Subcutaneous adipose tissue (tissue), 4 donors: ENCODE results near the gene OLFML1. TPM values are rescaled to one million over a fixed set of nuclear protein-coding genes. Genes with fewer than 3 reads are reported as not detected.

Experiments used
- CTCF ChIP-seq: fragments of 450-650 bp; IDR thresholded peaks from one replicate; pipeline ENCODE4 v1.5.1; 2016; ENCODE audit warnings: low read depth, mild to moderate bottlenecking, control low read depth, antibody characterized with exemption, moderate library complexity
- total RNA-seq, 4 donors: library from RNA; depleted of rRNA; stranded (reverse); fragments of >200 nt; gene quantifications; one replicate each; pipeline ENCODE4 v1.1.0, GENCODE V29; 2016

Gene OLFML1
- total RNA-seq, 4 donors from 2014 or later: 4.1 to 8.8 (median 8.3) TPM

GRCh38 chr11:7516475-7516874 lies 31.2 kb downstream of the OLFML1 start:
- TF ChIP-seq CTCF: no peak

GRCh38 chr11:7518811-7519562 lies 33.7 kb downstream of the OLFML1 start:
- TF ChIP-seq CTCF: no peak

DNA sequence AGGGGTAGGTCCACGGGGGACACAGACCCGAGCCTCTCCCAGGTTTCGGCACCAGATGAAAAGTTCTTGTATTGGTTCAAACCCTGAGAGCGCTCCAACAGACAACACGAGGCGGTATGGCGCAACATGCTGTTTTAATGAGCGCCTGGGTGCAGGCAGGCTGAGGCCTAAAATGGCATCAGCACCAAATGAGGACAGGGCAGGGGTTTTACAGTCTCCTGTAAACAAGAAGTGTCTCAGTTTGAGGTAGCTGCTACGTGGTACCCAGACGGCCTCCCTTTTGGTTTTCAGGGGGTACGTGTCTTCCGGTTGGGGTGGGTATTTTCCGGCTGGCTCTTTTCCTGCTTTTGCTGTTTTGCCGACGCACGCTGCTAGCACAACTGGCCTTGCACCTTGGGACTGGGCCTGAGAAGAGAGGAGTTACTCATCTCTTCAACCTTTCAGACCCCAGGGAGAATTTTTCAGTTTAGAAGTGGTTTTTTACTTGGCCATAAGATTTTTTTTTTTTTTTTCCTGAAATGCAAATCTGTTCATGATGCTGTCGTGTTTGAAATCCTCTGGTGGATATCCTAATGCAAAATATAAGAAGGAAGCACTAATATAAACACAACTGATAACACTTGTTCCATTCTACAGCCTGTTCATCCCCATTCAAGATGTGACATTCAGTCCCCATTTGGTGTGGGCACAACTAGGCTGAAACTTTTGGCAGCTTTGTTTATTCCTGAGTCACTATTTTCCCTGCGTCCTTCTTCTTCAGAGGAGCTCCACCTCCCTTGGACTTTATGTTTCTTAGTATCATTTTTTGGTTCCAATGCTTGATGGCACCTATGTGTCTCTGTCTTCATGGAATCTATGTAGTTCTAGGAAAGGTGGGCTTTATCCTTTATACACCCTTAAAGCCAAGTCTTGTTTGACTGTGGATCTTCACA lies 35.0 kb downstream of the OLFML1 start:
- no peak for TF ChIP-seq CTCF

GRCh38 chr11:7520981-7521487 lies 35.7 kb downstream of the OLFML1 start:
- no peak for TF ChIP-seq CTCF

GRCh38 chr11:7522121-7522520 lies 36.8 kb downstream of the OLFML1 start:
- no peak for TF ChIP-seq CTCF

- no peak for TF ChIP-seq CTCF
Measured at GRCh38 chr11:7522546-7522945, 37.2 kb downstream of the OLFML1 start.
